A549 (cell line): ENCODE measurements around the gene TRPM4. TPM values are rescaled to one million over a fixed set of nuclear protein-coding genes. Genes with fewer than 3 reads are reported as not detected.
A peak's percentile ranks its signal among the peaks of the same experiment; 100 is the strongest.

Source experiments
- ATAC-seq, 2 experiments: fragments of 200-7000 bp in 1 of 2; fragments of >200 bp in 1 of 2; cut with Nextera tagmentation in 1 of 2; cut with Tn5 transposase in 1 of 2; 3 replicates each; pipeline versions ENCODE4 v1.8.0 to v1.9.1; 2018 to 2020; ENCODE audit warnings: mild to moderate bottlenecking in 1 of 2, moderate library complexity in 1 of 2
- CTCF ChIA-PET: fragments of 300-600 bp; sonication (Branson Sonifier 250); formaldehyde crosslinking; extraction: SDS; loops from one replicate; lab custom pipeline; 2021; ENCODE audit warnings: antibody characterized with exemption, inconsistent platforms; lab: Yijun Ruan, JAX
- POLR2A ChIA-PET: fragments of 350-600 bp; formaldehyde crosslinking; extraction: SDS; loops from one replicate; lab custom pipeline; 2021; ENCODE audit warnings: antibody characterized with exemption, inconsistent platforms; lab: Yijun Ruan, JAX
- DNase-seq, 2 experiments: peaks; one replicate each; pipeline versions ENCODE4 v3.0.0 to v3.0.0-alpha.2; 2011 to 2016; ENCODE audit warnings: low read depth in 1 of 2, low spot score in 1 of 2
- FAIRE-seq: peaks from 2 replicates; lab custom pipeline; 2011; peaks lifted over from hg19 to GRCh38; lab: Jason Lieb, UNC
- H3K27ac ChIP-seq, 2 experiments: fragments of >200 bp; sonication (Bioruptor Twin); formaldehyde crosslinking; 3 replicates each; pipeline ENCODE4 v1.5.1; 2016 to 2017
- H3K4me1 ChIP-seq: fragments of >200 bp; sonication (Bioruptor Twin); formaldehyde crosslinking; 3 replicates; pipeline ENCODE4 v1.6.1; 2016
- H3K4me2 ChIP-seq: fragments of >200 bp; sonication (Bioruptor Twin); formaldehyde crosslinking; 3 replicates; pipeline ENCODE4 v1.6.1; 2016
- H3K4me3 ChIP-seq: fragments of >200 bp; sonication (Bioruptor Twin); formaldehyde crosslinking; 3 replicates; pipeline ENCODE4 v1.5.1; 2016
- H3K9me3 ChIP-seq: fragments of >200 bp; sonication (Bioruptor Twin); formaldehyde crosslinking; 3 replicates; pipeline ENCODE4 v1.6.1; 2016
- BHLHE40 ChIP-seq: IDR thresholded peaks from 2 replicates; pipeline ENCODE4 v1.6.1; 2012; ENCODE audit warnings: low read depth, low read length, inconsistent platforms
- CBX8 ChIP-seq: fragments of 200-600 bp; sonication (generic); IDR thresholded peaks from 2 replicates; pipeline ENCODE4 v1.6.1; 2016
- CEBPB ChIP-seq, 2 experiments: fragments of >200 bp in 1 of 2; sonication (Bioruptor Twin) in 1 of 2; formaldehyde crosslinking in 1 of 2; IDR thresholded peaks; 2 replicates each; pipeline ENCODE4 v1.6.1; 2012 to 2016
- CHD4 ChIP-seq: fragments of 200-600 bp; sonication (generic); IDR thresholded peaks from 2 replicates; pipeline ENCODE4 v1.6.1; 2016; ENCODE audit warnings: antibody characterized with exemption, mild to moderate bottlenecking, borderline replicate concordance
- EHMT2 ChIP-seq: fragments of 200-600 bp; sonication (generic); IDR thresholded peaks from 2 replicates; pipeline ENCODE4 v1.6.1; 2016; ENCODE audit warnings: antibody characterized with exemption, low read depth, mild to moderate bottlenecking, moderate library complexity
- ELK1 ChIP-seq: fragments of 150-350 bp; IDR thresholded peaks from 2 replicates; pipeline ENCODE4 v1.6.1; 2014; ENCODE audit warnings: low read depth, mild to moderate bottlenecking, low read length
- ESRRA ChIP-seq: fragments of 150-350 bp; IDR thresholded peaks from 2 replicates; pipeline ENCODE4 v1.6.1; 2014; ENCODE audit warnings: mild to moderate bottlenecking, low read length, borderline replicate concordance
- FOXS1 ChIP-seq: fragments of 250-450 bp; sonication (Bioruptor Pico); IDR thresholded peaks from 2 replicates; pipeline ENCODE4 v1.5.0; 2020; ENCODE audit warnings: mild to moderate bottlenecking, moderate library complexity
- GATA3 ChIP-seq: IDR thresholded peaks from 2 replicates; pipeline ENCODE4 v1.6.1; 2012; ENCODE audit warnings: borderline replicate concordance
- HMGXB4 ChIP-seq: fragments of 250-450 bp; sonication (Bioruptor Pico); IDR thresholded peaks from 2 replicates; pipeline ENCODE4 v1.5.0; 2021; ENCODE audit warnings: mild to moderate bottlenecking, moderate library complexity, borderline replicate concordance
- HOXA7 ChIP-seq: fragments of 250-450 bp; sonication (Bioruptor Pico); IDR thresholded peaks from 2 replicates; pipeline ENCODE4 v1.5.0; 2020; ENCODE audit warnings: mild to moderate bottlenecking, moderate library complexity
- HOXB5 ChIP-seq: fragments of 250-450 bp; sonication (Bioruptor Pico); IDR thresholded peaks from 2 replicates; pipeline ENCODE4 v1.5.0; 2020; ENCODE audit warnings: mild to moderate bottlenecking, moderate library complexity
- KDM5A ChIP-seq: fragments of 200-600 bp; sonication (generic); IDR thresholded peaks from 2 replicates; pipeline ENCODE4 v1.6.1; 2016; ENCODE audit warnings: antibody characterized with exemption, mild to moderate bottlenecking
- RAD21 ChIP-seq, 2 experiments: fragments of >200 bp in 1 of 2; sonication (Bioruptor Twin) in 1 of 2; formaldehyde crosslinking in 1 of 2; IDR thresholded peaks in 1 of 2; conservative IDR thresholded peaks in 1 of 2; 2 replicates in 1 of 2; 3 replicates in 1 of 2; pipeline ENCODE4 v1.6.1; 2012 to 2018; ENCODE audit warnings: inconsistent platforms in 1 of 2
- TFCP2L1 ChIP-seq: fragments of 250-450 bp; sonication (Bioruptor Pico); IDR thresholded peaks from 2 replicates; pipeline ENCODE4 v1.5.0; 2021; ENCODE audit warnings: mild to moderate bottlenecking
- ZC3H11A ChIP-seq: fragments of 450-650 bp; IDR thresholded peaks from 2 replicates; pipeline ENCODE4 v1.6.1; 2014; ENCODE audit warnings: antibody characterized with exemption, mild to moderate bottlenecking
- WGBS: methylation state at CpG from one replicate; pipeline ENCODE4 v1.1.6; 2017; ENCODE audit errors: missing lambda C conversion rate; 5-methylcytosine and 5-hydroxymethylcytosine counted together
- polyA plus RNA-seq, 4 experiments: library from polyadenylated mRNA; depleted of rRNA in 3 of 4; stranded (reverse); fragments of >200 nt; fragmentation: RNase III in 1 of 4; extraction: RNeasy Plus Mini Kit Qiagen cat#74134 plus additional on column Dnase treatment in 1 of 4; gene quantifications; 2 replicates in 3 of 4; 3 replicates in 1 of 4; pipeline ENCODE4 v1.2.3, GENCODE V29; 2011 to 2017

The TRPM4 gene
- polyA plus RNA-seq, 2 of the 4 experiments (the other 2 are of a cell fraction): 4.7 to 9.1 TPM

- Histone ChIP-seq H3K9me3 (no peaks in the 10 kb centered on the region), H3K4me1 (peaks cover 21% of the 10 kb centered on the region; the same call in 2 of the 3 replicates), H3K4me2 (no peak overlapping the region), H3K27ac (no peak overlapping the region), H3K4me3 (no peak overlapping the region)
- no peak for TF ChIP-seq ESRRA
- 90% methylated on average over 10 of the region's 10 CpGs for WGBS
- no peak for ATAC-seq
- FAIRE-seq: no peak
- DNase-seq: no peak
- ChIA-PET CTCF (no interaction called here), POLR2A (no interaction called here)
These were observed 4.3 kb upstream of the TRPM4 start for GRCh38 chr19:49153167-49153809.

GRCh38 chr19:49154279-49154678 lies 3.3 kb upstream of the TRPM4 start:
- H3K4me1 ChIP-seq: peaks cover 21% of the 10 kb centered on the region; the same call in 2 of the 3 replicates
- ATAC-seq (no peak), DNase-seq (no peak), FAIRE-seq (no peak)
- H3K4me2 ChIP-seq: no peak overlapping the region
- TF ChIP-seq EHMT2 (peak; percentile 58; the same call in 1 of the 2 replicates), KDM5A (no peak)
- POLR2A ChIA-PET: no interaction called here
- no peaks in the 10 kb centered on the region for H3K9me3 ChIP-seq
- WGBS: 91% methylated on average over 6 of the region's 6 CpGs
- no peak overlapping the region for H3K4me3 ChIP-seq
- no peak overlapping the region for H3K27ac ChIP-seq
- CTCF ChIA-PET: interaction anchor here (1.0 to 2.2 kb wide), 3 partner anchors 9 to 47 kb away, joined by 3 to 16 read pairs (median 9); no protein-coding TSS in a partner anchor

- CTCF ChIA-PET: interaction anchor here (0.6 to 2.2 kb wide), 6 partner anchors 9 to 90 kb away, joined by 3 to 16 read pairs (median 4); no protein-coding TSS in a partner anchor
- Histone ChIP-seq H3K9me3 (no peaks in the 10 kb centered on the region), H3K4me3 (no peak within 1 kb of the TSS), H3K4me1 (peaks cover 21% of the 10 kb centered on the region; the same call in 2 of the 3 replicates), H3K27ac (no peak within 1 kb of the TSS), H3K4me2 (no peak within 1 kb of the TSS)
- WGBS: 80% methylated on average over 19 of the region's 19 CpGs
- FAIRE-seq (no peak), DNase-seq (no peak), ATAC-seq (no peak)
- POLR2A ChIA-PET: no interaction called here
- TF ChIP-seq FOXS1 (CRISPR knock-in tag) (no peak), HOXA7 (CRISPR knock-in tag) (no peak), EHMT2 (no peak)
These were observed 2.4 kb upstream of the TRPM4 start, which contains the start of gene HRC for GRCh38 chr19:49155005-49155819. HRC (minus strand) TSS chr19:49155396; CDS start chr19:49155237, 159 bp downstream.

- DNase-seq (no peak), FAIRE-seq (no peak), ATAC-seq (no peak)
- TF ChIP-seq ZC3H11A (no peak), CBX8 (no peak), CHD4 (no peak), HOXB5 (CRISPR knock-in tag) (no peak), CEBPB (IDR thresholded peaks at IDR 0.05) (no peak), HMGXB4 (CRISPR knock-in tag) (no peak), TFCP2L1 (CRISPR knock-in tag) (no peak), ELK1 (no peak), RAD21 (conservative IDR thresholded peaks at IDR 0.05 in 1 of 2, IDR thresholded peaks at IDR 0.05 in 1 of 2) (no peak), BHLHE40 (no peak), ESRRA (no peak), GATA3 (no peak)
- Histone ChIP-seq H3K27ac (no peak overlapping the region), H3K4me2 (no peak overlapping the region), H3K4me3 (no peak overlapping the region), H3K9me3 (no peaks in the 10 kb centered on the region), H3K4me1 (peaks cover 19% of the 10 kb centered on the region; the same call in 2 of the 3 replicates)
- CTCF ChIA-PET: interaction anchor here (1.4 to 2.2 kb wide), 3 partner anchors 10 to 58 kb away, joined by 5 to 16 read pairs (median 9); no protein-coding TSS in a partner anchor
- WGBS: 46% methylated on average over 4 of the region's 4 CpGs
- POLR2A ChIA-PET: no interaction called here
These were observed 1.7 kb upstream of the TRPM4 start for GRCh38 chr19:49155820-49156346.
